GM18861 (cell line): ENCODE measurements around the gene LRRTM4.

Experiments used
- ATAC-seq: cut with Tn5 transposase; IDR thresholded peaks from one replicate; pipeline ENCODE4 v1.9.1; 2021; ENCODE audit not compliant: unreplicated experiment

The LRRTM4 gene

GRCh38 chr2:77325395-77325794 lies 196.8 kb downstream of the LRRTM4 start:
- ATAC-seq: no peak

GRCh38 chr2:77322431-77322830 lies 199.7 kb downstream of the LRRTM4 start:
- no peak for ATAC-seq

- ATAC-seq: no peak
These were observed 207.5 kb downstream of the LRRTM4 start for GRCh38 chr2:77314721-77315120.

- ATAC-seq: no peak
These were observed 211.8 kb downstream of the LRRTM4 start for GRCh38 chr2:77310416-77310815.

GRCh38 chr2:77309725-77310124 lies 212.5 kb downstream of the LRRTM4 start:
- ATAC-seq: no peak

GRCh38 chr2:77301441-77301840 lies 220.7 kb downstream of the LRRTM4 start:
- no peak for ATAC-seq

- no peak for ATAC-seq
These were observed 225.4 kb downstream of the LRRTM4 start for GRCh38 chr2:77296791-77297190.

- no peak for ATAC-seq
These were observed 227.7 kb downstream of the LRRTM4 start for GRCh38 chr2:77294474-77294873.

- ATAC-seq: no peak
These were observed 237.8 kb downstream of the LRRTM4 start for GRCh38 chr2:77284353-77284752.

GRCh38 chr2:77271262-77271661 lies 250.9 kb downstream of the LRRTM4 start:
- ATAC-seq: no peak

- ATAC-seq: no peak
These were observed 251.7 kb downstream of the LRRTM4 start for GRCh38 chr2:77270433-77270832.

GRCh38 chr2:77268626-77269025 lies 253.6 kb downstream of the LRRTM4 start:
- ATAC-seq: no peak

- ATAC-seq: no peak
These were observed 289.2 kb downstream of the LRRTM4 start for GRCh38 chr2:77232909-77233425.

GRCh38 chr2:77228391-77228790 lies 293.8 kb downstream of the LRRTM4 start:
- no peak for ATAC-seq

GRCh38 chr2:77210725-77211124 lies 311.5 kb downstream of the LRRTM4 start:
- no peak for ATAC-seq

- no peak for ATAC-seq
These were observed 314.8 kb downstream of the LRRTM4 start for GRCh38 chr2:77207331-77207730.

GRCh38 chr2:77201755-77202154 lies 320.4 kb downstream of the LRRTM4 start:
- no peak for ATAC-seq

GRCh38 chr2:77199411-77199810 lies 322.8 kb downstream of the LRRTM4 start:
- ATAC-seq: no peak

- ATAC-seq: no peak
These were observed 328.2 kb downstream of the LRRTM4 start for GRCh38 chr2:77193858-77194448.

GRCh38 chr2:77192811-77193289 lies 329.3 kb downstream of the LRRTM4 start:
- no peak for ATAC-seq

GRCh38 chr2:77191665-77192064 lies 330.5 kb downstream of the LRRTM4 start:
- no peak for ATAC-seq

GRCh38 chr2:77190721-77191346 lies 331.3 kb downstream of the LRRTM4 start:
- ATAC-seq: no peak

- ATAC-seq: no peak
These were observed 337.1 kb downstream of the LRRTM4 start for GRCh38 chr2:77185052-77185451.
